GM12873 (cell line): ENCODE measurements around the gene ZNF556.

Source experiments
- TF ChIP-seq, protein P1 (sequence below): IDR thresholded peaks from 2 replicates; pipeline ENCODE4 v1.5.1; 2012; ENCODE audit warnings: low read depth, mild to moderate bottlenecking, moderate library complexity, low read length, control low read depth; ENCODE audit not compliant: insufficient read depth; ENCODE audit errors: missing control alignments

Gene ZNF556

DNA sequence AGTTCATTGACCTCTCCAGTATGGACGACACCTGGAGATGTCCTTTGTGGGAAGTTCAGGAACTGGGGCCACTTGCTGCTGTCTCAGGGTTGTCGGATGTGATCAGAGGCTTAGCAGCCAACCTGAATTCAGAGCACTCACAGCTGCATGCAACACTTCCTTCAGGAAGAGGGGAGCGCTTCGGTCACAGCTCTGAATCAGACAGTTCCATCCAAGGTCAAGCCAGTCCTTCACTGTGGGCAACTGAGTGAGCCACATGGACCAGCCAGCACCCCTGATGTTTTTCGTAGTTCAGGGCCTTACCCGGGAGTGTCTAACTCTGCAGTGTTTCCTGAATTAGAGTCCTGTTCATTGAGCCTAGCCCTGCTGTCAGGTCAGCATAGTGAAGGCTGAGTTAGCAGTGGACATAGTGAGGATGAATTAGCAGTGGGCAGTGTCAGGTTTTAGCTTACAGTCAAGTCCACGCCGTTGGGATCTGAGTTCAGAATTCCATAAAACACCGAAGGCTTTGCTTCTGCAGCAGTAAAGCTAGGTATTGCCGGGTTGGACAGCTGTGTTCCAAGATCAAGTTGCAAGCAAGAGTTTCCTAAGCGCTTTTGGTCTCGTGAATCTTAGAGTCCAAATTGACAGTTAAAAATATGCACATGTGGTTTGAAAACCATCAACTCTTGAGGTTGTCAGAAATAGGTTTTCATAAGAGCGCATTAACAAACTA, 20.8 kb upstream of the ZNF556 start:
- TF ChIP-seq, protein P1, sequence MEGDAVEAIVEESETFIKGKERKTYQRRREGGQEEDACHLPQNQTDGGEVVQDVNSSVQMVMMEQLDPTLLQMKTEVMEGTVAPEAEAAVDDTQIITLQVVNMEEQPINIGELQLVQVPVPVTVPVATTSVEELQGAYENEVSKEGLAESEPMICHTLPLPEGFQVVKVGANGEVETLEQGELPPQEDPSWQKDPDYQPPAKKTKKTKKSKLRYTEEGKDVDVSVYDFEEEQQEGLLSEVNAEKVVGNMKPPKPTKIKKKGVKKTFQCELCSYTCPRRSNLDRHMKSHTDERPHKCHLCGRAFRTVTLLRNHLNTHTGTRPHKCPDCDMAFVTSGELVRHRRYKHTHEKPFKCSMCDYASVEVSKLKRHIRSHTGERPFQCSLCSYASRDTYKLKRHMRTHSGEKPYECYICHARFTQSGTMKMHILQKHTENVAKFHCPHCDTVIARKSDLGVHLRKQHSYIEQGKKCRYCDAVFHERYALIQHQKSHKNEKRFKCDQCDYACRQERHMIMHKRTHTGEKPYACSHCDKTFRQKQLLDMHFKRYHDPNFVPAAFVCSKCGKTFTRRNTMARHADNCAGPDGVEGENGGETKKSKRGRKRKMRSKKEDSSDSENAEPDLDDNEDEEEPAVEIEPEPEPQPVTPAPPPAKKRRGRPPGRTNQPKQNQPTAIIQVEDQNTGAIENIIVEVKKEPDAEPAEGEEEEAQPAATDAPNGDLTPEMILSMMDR: no peak

DNA sequence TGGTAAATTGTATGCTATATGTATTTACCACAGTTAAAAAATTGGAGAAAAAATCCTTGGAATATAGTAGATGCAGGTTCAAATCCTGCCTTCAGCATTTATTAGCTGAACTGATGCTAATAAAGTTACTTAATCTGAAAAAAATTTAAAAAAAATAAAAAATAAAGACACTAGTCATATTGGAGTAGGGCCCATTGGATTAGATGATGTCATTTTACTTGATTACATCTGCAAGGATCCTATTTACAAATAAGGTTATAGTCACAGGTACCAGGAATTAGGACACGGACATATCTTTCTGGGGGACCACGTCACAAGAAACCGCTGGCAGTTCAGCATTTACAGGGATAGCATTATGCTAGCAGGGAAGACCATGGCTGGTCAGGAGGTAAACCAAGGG, 19.6 kb upstream of the ZNF556 start:
- TF ChIP-seq, protein P1: no peak

DNA sequence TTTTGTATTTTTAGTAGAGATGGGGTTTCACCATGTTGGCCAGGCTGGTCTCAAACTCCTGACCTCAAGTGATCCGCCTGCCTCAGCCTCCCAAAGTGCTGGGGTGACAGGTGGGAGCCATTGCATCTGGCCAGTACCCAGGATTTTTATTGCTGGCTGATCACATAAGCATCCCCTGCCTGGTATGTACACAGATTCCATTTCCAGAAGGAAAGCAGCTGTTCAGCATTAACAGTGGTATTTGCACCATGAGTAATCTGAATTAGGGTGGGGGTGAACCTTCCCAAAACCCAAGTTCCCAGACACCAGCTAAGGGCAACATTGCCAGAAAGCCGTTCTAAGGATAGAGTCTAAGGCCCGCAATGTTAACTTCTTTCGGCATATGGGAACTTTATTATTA, 18.5 kb upstream of the ZNF556 start:
- TF ChIP-seq, protein P1: no peak

DNA sequence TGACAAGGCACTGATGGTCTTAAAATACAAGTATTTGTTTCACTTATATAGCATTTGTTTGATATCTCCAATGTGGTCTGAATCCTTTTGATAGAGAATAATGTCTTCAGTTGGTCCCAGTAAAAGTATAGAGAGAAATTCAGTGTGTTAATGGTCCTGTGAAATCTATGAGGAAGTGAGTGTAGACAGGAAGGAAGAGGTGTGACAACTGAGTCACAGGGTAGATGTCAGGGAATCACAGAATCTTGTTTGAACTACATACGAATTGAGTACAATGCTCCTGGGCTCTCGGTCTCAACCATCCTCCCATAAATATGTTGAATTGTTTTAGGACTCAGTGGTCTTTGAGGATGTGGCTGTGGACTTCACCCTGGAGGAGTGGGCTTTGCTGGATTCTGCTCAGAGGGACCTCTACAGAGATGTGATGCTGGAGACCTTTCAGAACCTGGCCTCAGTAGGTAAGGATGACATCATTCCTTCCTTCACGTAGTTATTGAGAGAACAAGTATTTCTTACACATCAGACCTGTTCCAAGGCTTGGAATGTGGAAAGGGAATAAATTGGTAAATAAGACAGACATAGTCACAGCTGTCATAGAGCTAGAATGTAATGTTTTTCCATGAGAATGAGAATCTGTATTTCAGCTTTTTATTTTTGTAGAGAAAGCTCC, 16.7 kb upstream of the ZNF556 start:
- TF ChIP-seq, protein P1: no peak

DNA sequence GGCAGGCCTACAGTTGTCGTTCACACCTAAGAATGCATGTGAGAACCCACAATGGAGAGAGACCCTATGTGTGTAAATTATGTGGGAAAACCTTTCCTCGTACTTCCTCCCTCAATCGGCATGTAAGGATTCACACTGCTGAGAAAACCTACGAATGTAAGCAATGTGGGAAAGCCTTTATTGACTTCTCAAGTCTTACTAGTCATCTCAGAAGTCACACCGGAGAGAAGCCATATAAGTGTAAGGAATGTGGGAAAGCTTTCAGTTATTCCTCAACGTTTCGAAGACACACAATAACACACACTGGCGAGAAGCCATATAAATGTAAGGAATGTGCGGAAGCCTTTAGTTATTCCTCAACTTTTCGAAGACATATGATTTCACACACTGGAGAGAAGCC, 14.5 kb upstream of the ZNF556 start:
- TF ChIP-seq, protein P1: no peak

DNA sequence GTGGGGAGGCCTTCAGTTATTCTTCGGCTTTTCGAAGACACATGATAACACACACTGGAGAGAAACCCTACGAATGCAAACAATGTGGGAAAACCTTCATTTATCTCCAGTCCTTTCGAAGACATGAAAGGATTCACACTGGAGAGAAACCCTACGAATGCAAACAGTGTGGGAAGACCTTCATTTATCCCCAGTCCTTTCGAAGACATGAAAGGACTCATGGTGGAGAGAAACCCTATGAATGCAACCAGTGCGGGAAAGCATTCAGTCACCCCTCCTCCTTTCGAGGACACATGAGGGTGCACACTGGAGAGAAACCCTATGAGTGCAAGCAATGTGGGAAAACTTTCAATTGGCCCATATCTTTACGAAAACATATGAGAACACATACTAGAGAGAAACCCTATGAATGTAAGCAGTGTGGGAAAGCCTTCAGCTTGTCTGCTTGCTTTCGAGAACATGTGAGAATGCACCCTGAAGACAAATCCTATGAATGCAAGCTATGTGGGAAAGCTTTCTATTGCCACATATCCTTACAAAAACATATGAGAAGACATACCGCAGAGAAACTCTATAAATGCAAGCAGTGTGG, 14.0 kb upstream of the ZNF556 start:
- TF ChIP-seq, protein P1: no peak

DNA sequence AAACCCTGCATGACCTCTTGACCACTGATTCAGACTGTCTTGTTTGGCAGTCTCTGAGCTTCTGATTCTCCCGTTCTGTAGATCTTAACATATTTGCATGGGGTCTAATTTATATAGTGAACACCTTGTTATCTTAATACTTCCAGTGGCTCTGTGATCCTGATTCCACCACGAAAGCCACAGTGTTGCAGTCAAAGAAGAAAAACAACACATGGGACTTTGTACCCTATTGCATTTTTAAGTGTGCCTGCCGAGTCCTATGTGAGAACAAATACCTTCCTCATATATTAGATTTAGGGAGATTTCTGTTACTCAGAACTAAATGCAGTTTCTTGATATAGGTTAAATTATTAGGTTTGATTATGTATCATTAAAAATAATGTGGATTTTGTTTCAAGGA, 12.3 kb upstream of the ZNF556 start:
- TF ChIP-seq, protein P1: no peak
